GM18951 (cell line): Measurements from ENCODE around the gene NDUFC2.
"Not testable (repeated sequence)": the region's sequence is repeated elsewhere in the genome, so short reads cannot be mapped to it uniquely, and the experiment has no call there.

Source experiments
- POLR2A ChIP-seq: IDR thresholded peaks from 4 replicates; pipeline ENCODE4 v1.6.1; 2011; ENCODE audit warnings: mild to moderate bottlenecking; ENCODE audit not compliant: insufficient read length, insufficient read depth; ENCODE audit errors: extremely low read depth
- in situ Hi-C: fragments of 300-500 bp; cut with MboI; formaldehyde crosslinking; loops from one replicate; pipeline ENCODE4 v1.12.0; 2022; ENCODE audit warnings: low sequenced_read_pairs, mixed read lengths, inconsistent platforms; ENCODE audit not compliant: unreplicated experiment

Gene NDUFC2

GRCh38 chr11:78037825-78038620 is 41.6 kb downstream of the NDUFC2 start:
- in situ Hi-C loops = no loop called here
- no peak for TF ChIP-seq POLR2A

- in situ Hi-C loops = no loop called here
- no peak for TF ChIP-seq POLR2A
These were observed 42.6 kb downstream of the NDUFC2 start for GRCh38 chr11:78037056-78037455.

- no peak for TF ChIP-seq POLR2A
- in situ Hi-C loops = no loop called here
These were observed 43.3 kb downstream of the NDUFC2 start for GRCh38 chr11:78036313-78036712.

- in situ Hi-C loops = no loop called here
- TF ChIP-seq POLR2A = no peak
These were observed 45.0 kb downstream of the NDUFC2 start for GRCh38 chr11:78034623-78035022.

GRCh38 chr11:78033040-78033439 is 46.6 kb downstream of the NDUFC2 start:
- in situ Hi-C loops = no loop called here
- no peak for TF ChIP-seq POLR2A

- in situ Hi-C loops = no loop called here
- TF ChIP-seq POLR2A = no peak
These were observed 47.6 kb downstream of the NDUFC2 start for GRCh38 chr11:78032090-78032489.

- no peak for TF ChIP-seq POLR2A
- in situ Hi-C loops = no loop called here
These were observed 48.0 kb downstream of the NDUFC2 start for GRCh38 chr11:78031629-78032028.

GRCh38 chr11:78030429-78031325 is 49.0 kb downstream of the NDUFC2 start:
- in situ Hi-C loops = no loop called here
- no peak for TF ChIP-seq POLR2A

- in situ Hi-C loops = not testable (repeated sequence)
These were observed 51.2 kb downstream of the NDUFC2 start for GRCh38 chr11:78028423-78028822.

GRCh38 chr11:78027759-78028158 is 51.9 kb downstream of the NDUFC2 start:
- TF ChIP-seq POLR2A = no peak
- in situ Hi-C loops = no loop called here

GRCh38 chr11:78025378-78025777 is 54.3 kb downstream of the NDUFC2 start:
- no peak for TF ChIP-seq POLR2A
- in situ Hi-C loops = no loop called here

- in situ Hi-C loops = no loop called here
- no peak for TF ChIP-seq POLR2A
These were observed 56.2 kb downstream of the NDUFC2 start for GRCh38 chr11:78023426-78023825.

GRCh38 chr11:78022397-78023396 is 57.0 kb downstream of the NDUFC2 start, which contains the start of gene KCTD14:
Gene KCTD14 (minus strand): TSS chr11:78023276. CDS start chr11:78023249, 27 bp downstream.
- in situ Hi-C loops = no loop called here

GRCh38 chr11:78021611-78022010 is 58.1 kb downstream of the NDUFC2 start:
- TF ChIP-seq POLR2A = no peak

More at GRCh38 chr11:78022397-78023396, 57.0 kb downstream of the NDUFC2 start, which contains the start of gene KCTD14:
- TF ChIP-seq POLR2A = no peak

More at GRCh38 chr11:78021611-78022010, 58.1 kb downstream of the NDUFC2 start:
- in situ Hi-C loops = no loop called here
